Adrenal gland (tissue), 12 donors: ENCODE data around the gene RPTOR. TPM values are rescaled to one million over a fixed set of nuclear protein-coding genes. Genes with fewer than 3 reads are reported as not detected.

ENCODE experiments used
- DNase-seq, 7 donors: peaks; one replicate each; pipeline ENCODE4 v3.0.0-alpha.2; 2019 to 2020
- H3K27ac ChIP-seq, 5 donors: fragments of 200-600 bp; sonication (generic) in 4 of 5; 1 replicate in 3 of 5; 2 replicates in 2 of 5; pipeline versions ENCODE4 v1.5.1 to v1.8.0; 2016 to 2020; ENCODE audit warnings: mild to moderate bottlenecking in 1 of 5
- H3K27me3 ChIP-seq: fragments of 200-600 bp; 2 replicates; pipeline ENCODE4 v1.8.0; 2021
- H3K36me3 ChIP-seq, 2 donors: fragments of 200-600 bp; replicated peaks in 1 of 2; 1 replicate in 1 of 2; 2 replicates in 1 of 2; pipeline versions ENCODE4 v1.5.1 to v1.8.0; 2018 to 2022
- H3K4me1 ChIP-seq, 2 donors: fragments of 200-600 bp; replicated peaks in 1 of 2; 1 replicate in 1 of 2; 2 replicates in 1 of 2; pipeline versions ENCODE4 v1.5.1 to v1.8.0; 2018 to 2021
- H3K4me3 ChIP-seq, 4 donors: fragments of 200-600 bp; sonication (generic) in 3 of 4; one replicate each; pipeline ENCODE4 v1.5.1; 2016 to 2018
- H3K9me3 ChIP-seq, 3 donors: fragments of 200-600 bp; sonication (generic) in 1 of 3; replicated peaks in 1 of 3; 1 replicate in 2 of 3; 2 replicates in 1 of 3; pipeline versions ENCODE4 v1.5.1 to v1.8.0; 2016 to 2021
- CTCF ChIP-seq, 6 experiments: fragments of 450-650 bp in 4 of 6; fragments of 200-600 bp in 2 of 6; sonication (generic) in 1 of 6; IDR thresholded peaks; 1 replicate in 5 of 6; 2 replicates in 1 of 6; pipeline versions ENCODE4 v1.5.1 to v1.8.0; 2016 to 2021; ENCODE audit warnings: antibody characterized with exemption in 6 of 6, mild to moderate bottlenecking in 2 of 6, moderate library complexity in 1 of 6
- POLR2A ChIP-seq, 2 donors: fragments of 450-650 bp; IDR thresholded peaks; one replicate each; pipeline ENCODE4 v1.6.1; 2017; ENCODE audit warnings: antibody characterized with exemption in 2 of 2, mild to moderate bottlenecking in 2 of 2, moderate library complexity in 1 of 2
- WGBS, 4 donors: extraction: QIAGEN DNeasy Blood & Tissue Kit in 2 of 4; methylation state at CpG; one replicate each; pipeline versions ENCODE4 v1.1.5 to v1.1.7; 2013 to 2017; 5-methylcytosine and 5-hydroxymethylcytosine counted together
- intact Hi-C, 2 donors: fragments of 100-400 bp; cut with DNase I; formaldehyde crosslinking; loops; one replicate each; pipeline versions ENCODE4 v1.14.1 to v1.15.0; 2022 to 2023
- polyA plus RNA-seq, 3 donors: library from polyadenylated mRNA; stranded (reverse); fragments of 200-250 nt in 2 of 3; fragments of 350-450 nt in 1 of 3; fragmentation: Illumina TruSeq in 1 of 3; extraction: RNeasy Lipid Tissue Mini Kit (QIAGEN cat#74804) in 1 of 3; gene quantifications; one replicate each; pipeline ENCODE4 v1.2.3, GENCODE V29; 2013 to 2014
- total RNA-seq, 9 donors: library from RNA; depleted of rRNA in 4 of 9; stranded (reverse); fragments of >200 nt in 4 of 9; fragments of 120-200 nt in 1 of 9; fragmentation: NEBNext Ultra II Directional in 1 of 9; extraction: Animal tissue kit (Norgen Biotek cat#: 25700) in 1 of 9; gene quantifications; one replicate each; pipeline versions ENCODE4 v1.1.0 to v1.2.4, GENCODE V29; 2013 to 2023
- donor health status: healthy with polysubstance abuse.
- donor health status: Bipolar disorder and iron deficiency.
- donor health status: DM: yes; HTN: yes; CAD: no.
- donor health status: DM: no; HTN: no; CAD: no.
- donor health status: DM: no; HTN: no; CAD: no.
- donor health status: DM: yes; HTN: yes; CAD: no.

RPTOR gene
- total and polyA plus RNA-seq, 12 donors = 9.7 to 53.3 (median 29.7) TPM

DNA sequence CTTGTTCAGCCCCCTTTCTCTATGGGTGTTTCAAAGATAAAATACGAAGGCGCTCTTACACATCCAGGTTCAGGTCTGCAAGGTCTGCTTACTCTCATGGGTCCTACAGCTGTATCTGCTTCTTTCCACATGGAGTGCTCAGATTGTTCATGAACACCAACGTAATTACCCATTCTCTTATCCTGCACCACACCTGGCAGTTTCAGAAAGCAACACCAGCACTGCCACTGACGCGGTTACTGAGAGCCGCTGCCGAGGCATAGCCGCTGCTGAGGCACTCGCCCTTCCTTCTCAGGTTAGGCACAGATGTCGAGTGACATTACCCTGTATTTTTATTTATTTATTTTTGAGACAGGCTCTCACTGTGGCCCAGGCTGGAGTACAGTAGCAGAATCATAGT lies 147.1 kb downstream of the RPTOR start:
- Histone ChIP-seq H3K36me3 (no peaks in the 10 kb centered on the region), H3K27ac (no peak overlapping the region), H3K27me3 (no peaks in the 10 kb centered on the region), H3K4me1 (peaks cover 13 to 34% of the 10 kb centered on the region in 2 donors), H3K9me3 (no peaks in the 10 kb centered on the region), H3K4me3 (no peak overlapping the region)
- intact Hi-C loops = no loop called here
- 92 to 99% (median 97%) methylated on average over 10 of the region's 10 CpGs for WGBS, 4 donors
- no peak for DNase-seq
- TF ChIP-seq POLR2A (IDR thresholded peaks at IDR 0.05) (no peak), CTCF (IDR thresholded peaks at IDR 0.05) (no peak)

- WGBS, 4 donors = 74 to 87% (median 85%) methylated on average over 10 to 13 of the region's 13 CpGs
- TF ChIP-seq POLR2A (IDR thresholded peaks at IDR 0.05) (no peak), CTCF (IDR thresholded peaks at IDR 0.05) (no peak)
- Histone ChIP-seq H3K27me3 (no peaks in the 10 kb centered on the region), H3K9me3 (no peaks in the 10 kb centered on the region), H3K4me1 (peaks cover 13 to 38% of the 10 kb centered on the region in 2 donors), H3K27ac (peak overlapping the region in 1 of 5 donors; percentile 56), H3K36me3 (no peaks in the 10 kb centered on the region), H3K4me3 (no peak overlapping the region)
- peak in 1 of 7 donors; percentile 19 for DNase-seq
- intact Hi-C loops = no loop called here
Measured at GRCh38 chr17:80692931-80693467, 148.4 kb downstream of the RPTOR start.

- H3K9me3 ChIP-seq = no peaks in the 10 kb centered on the region
- no peak for TF ChIP-seq POLR2A (IDR thresholded peaks at IDR 0.05)
- no peaks in the 10 kb centered on the region for H3K36me3 ChIP-seq
- H3K4me1 ChIP-seq = peaks cover 13 to 38% of the 10 kb centered on the region in 2 donors
- intact Hi-C loops = no loop called here
- peak in 3 of 7 donors; percentile 38 to 68 (median 46) for DNase-seq
- no peak overlapping the region for H3K4me3 ChIP-seq
- peak overlapping the region in 1 of 5 donors; percentile 7 for H3K27ac ChIP-seq
- H3K27me3 ChIP-seq = no peaks in the 10 kb centered on the region
- 47 to 56% (median 55%) methylated on average over 8 to 12 of the region's 12 CpGs for WGBS, 4 donors
Measured at GRCh38 chr17:80693511-80693910, 148.9 kb downstream of the RPTOR start.

GRCh38 chr17:80694085-80694991 lies 149.7 kb downstream of the RPTOR start:
- no peak for DNase-seq
- Histone ChIP-seq H3K4me1 (peaks cover 13 to 38% of the 10 kb centered on the region in 2 donors), H3K9me3 (no peaks in the 10 kb centered on the region), H3K27me3 (no peaks in the 10 kb centered on the region), H3K36me3 (no peaks in the 10 kb centered on the region), H3K27ac (peak overlapping the region in 3 of 5 donors; percentile 39 to 88 (median 85)), H3K4me3 (no peak overlapping the region)
- intact Hi-C loops = no loop called here
- 87 to 89% (median 88%) methylated on average over 17 to 28 of the region's 28 CpGs for WGBS, 4 donors
- TF ChIP-seq POLR2A (IDR thresholded peaks at IDR 0.05) = no peak
- no peak for TF ChIP-seq CTCF (IDR thresholded peaks at IDR 0.05)
